ENCODE results near the gene RBPMS2.
"Not testable (repeated sequence)": the region's sequence is repeated elsewhere in the genome, so short reads cannot be mapped to it uniquely, and the experiment has no call there.

The RBPMS2 gene

GRCh38 chr15:64803526-64803925 is 28.1 kb upstream of the RBPMS2 start:
- no peak overlapping the region for H3K4me3 ChIP-seq (IDR thresholded peaks at IDR 0.05; ENCODE audit: insufficient read depth, low read depth, low read length)
- no peak overlapping the region for H2AFZ ChIP-seq (ENCODE audit: low read depth)
- H3K4me2 ChIP-seq, result no peak overlapping the region
- no peaks in the 10 kb centered on the region for H3K4me1 ChIP-seq (ENCODE audit: low read depth, poor library complexity, severe bottlenecking)
- no peaks in the 10 kb centered on the region for H3K27me3 ChIP-seq (ENCODE audit: insufficient read depth, low read depth)
- no peaks in the 10 kb centered on the region for H3K36me3 ChIP-seq (ENCODE audit: insufficient read depth)
- H4K20me1 ChIP-seq (ENCODE audit: insufficient read depth), result no peaks in the 10 kb centered on the region
- H3K79me2 ChIP-seq (ENCODE audit: insufficient read depth, low read depth), result no peaks in the 10 kb centered on the region
- TF ChIP-seq CTCF (conservative IDR thresholded peaks at IDR 0.05; ENCODE audit: low read depth, low read length), result no peak
- H3K9ac ChIP-seq, result no peak overlapping the region
- no peak overlapping the region for H3K27ac ChIP-seq

GRCh38 chr15:64800476-64800875 is 25.1 kb upstream of the RBPMS2 start:
- TF ChIP-seq CTCF (conservative IDR thresholded peaks at IDR 0.05; ENCODE audit: low read depth, low read length), result no peak
- H3K79me2 ChIP-seq (ENCODE audit: insufficient read depth, low read depth), result no peaks in the 10 kb centered on the region
- H3K4me1 ChIP-seq (ENCODE audit: low read depth, poor library complexity, severe bottlenecking), result no peaks in the 10 kb centered on the region
- H3K27me3 ChIP-seq (ENCODE audit: insufficient read depth, low read depth), result no peaks in the 10 kb centered on the region
- H3K36me3 ChIP-seq (ENCODE audit: insufficient read depth), result no peaks in the 10 kb centered on the region
- no peak overlapping the region for H3K27ac ChIP-seq
- H2AFZ ChIP-seq (ENCODE audit: low read depth), result no peak overlapping the region
- no peak overlapping the region for H3K9ac ChIP-seq
- H3K4me2 ChIP-seq, result no peak overlapping the region
- H3K4me3 ChIP-seq (IDR thresholded peaks at IDR 0.05; ENCODE audit: insufficient read depth, low read depth, low read length), result no peak overlapping the region
- no peaks in the 10 kb centered on the region for H4K20me1 ChIP-seq (ENCODE audit: insufficient read depth)

- H3K36me3 ChIP-seq (ENCODE audit: insufficient read depth); H3K27ac ChIP-seq; H3K79me2 ChIP-seq (ENCODE audit: insufficient read depth, low read depth); H3K27me3 ChIP-seq (ENCODE audit: insufficient read depth, low read depth); H3K4me1 ChIP-seq (ENCODE audit: low read depth, poor library complexity, severe bottlenecking); H3K9ac ChIP-seq; H3K4me2 ChIP-seq; H4K20me1 ChIP-seq (ENCODE audit: insufficient read depth); H2AFZ ChIP-seq (ENCODE audit: low read depth); H3K4me3 ChIP-seq (IDR thresholded peaks at IDR 0.05; ENCODE audit: insufficient read depth, low read depth, low read length): not testable (repeated sequence)
These were observed 23.5 kb upstream of the RBPMS2 start for GRCh38 chr15:64798905-64799304.

GRCh38 chr15:64795921-64796320 is 20.5 kb upstream of the RBPMS2 start:
- not testable (repeated sequence) for H2AFZ ChIP-seq (ENCODE audit: low read depth); H3K4me2 ChIP-seq; H3K4me3 ChIP-seq (IDR thresholded peaks at IDR 0.05; ENCODE audit: insufficient read depth, low read depth, low read length); H3K9ac ChIP-seq; H3K36me3 ChIP-seq (ENCODE audit: insufficient read depth); H3K27ac ChIP-seq; H3K79me2 ChIP-seq (ENCODE audit: insufficient read depth, low read depth); H3K4me1 ChIP-seq (ENCODE audit: low read depth, poor library complexity, severe bottlenecking); H3K27me3 ChIP-seq (ENCODE audit: insufficient read depth, low read depth); H4K20me1 ChIP-seq (ENCODE audit: insufficient read depth)

- not testable (repeated sequence) for H3K4me1 ChIP-seq (ENCODE audit: low read depth, poor library complexity, severe bottlenecking); H3K36me3 ChIP-seq (ENCODE audit: insufficient read depth); H2AFZ ChIP-seq (ENCODE audit: low read depth); H3K4me2 ChIP-seq; H3K9ac ChIP-seq; H4K20me1 ChIP-seq (ENCODE audit: insufficient read depth); H3K27ac ChIP-seq; H3K27me3 ChIP-seq (ENCODE audit: insufficient read depth, low read depth); H3K79me2 ChIP-seq (ENCODE audit: insufficient read depth, low read depth); H3K4me3 ChIP-seq (IDR thresholded peaks at IDR 0.05; ENCODE audit: insufficient read depth, low read depth, low read length)
These were observed 19.9 kb upstream of the RBPMS2 start for GRCh38 chr15:64795299-64795698.

GRCh38 chr15:64792282-64792681 is 16.9 kb upstream of the RBPMS2 start:
- H3K27me3 ChIP-seq (ENCODE audit: insufficient read depth, low read depth), result no peaks in the 10 kb centered on the region
- no peak overlapping the region for H3K9ac ChIP-seq
- H3K27ac ChIP-seq, result no peak overlapping the region
- no peak for TF ChIP-seq CTCF (conservative IDR thresholded peaks at IDR 0.05; ENCODE audit: low read depth, low read length)
- H3K36me3 ChIP-seq (ENCODE audit: insufficient read depth), result no peaks in the 10 kb centered on the region
- no peak overlapping the region for H3K4me2 ChIP-seq
- H3K4me3 ChIP-seq (IDR thresholded peaks at IDR 0.05; ENCODE audit: insufficient read depth, low read depth, low read length), result no peak overlapping the region
- no peaks in the 10 kb centered on the region for H3K4me1 ChIP-seq (ENCODE audit: low read depth, poor library complexity, severe bottlenecking)
- no peak overlapping the region for H2AFZ ChIP-seq (ENCODE audit: low read depth)
- H4K20me1 ChIP-seq (ENCODE audit: insufficient read depth), result no peaks in the 10 kb centered on the region
- no peaks in the 10 kb centered on the region for H3K79me2 ChIP-seq (ENCODE audit: insufficient read depth, low read depth)

Data from KMS-11 (cell line).